AG09309 (cell line): ENCODE data around the gene ELK3.

Experiments
- DNase-seq: peaks from one replicate; pipeline ENCODE4 v3.0.0-alpha.2; 2010; ENCODE audit warnings: low read depth
- H3K4me3 ChIP-seq: 2 replicates; pipeline ENCODE4 v1.5.1; 2011; ENCODE audit warnings: mild to moderate bottlenecking, low read depth, low read length, moderate library complexity; ENCODE audit not compliant: control insufficient read depth
- TF ChIP-seq, protein P1 (sequence below): IDR thresholded peaks from 2 replicates; pipeline ENCODE4 v1.5.1; 2011; ENCODE audit warnings: mild to moderate bottlenecking, low read depth, low read length, inconsistent platforms; ENCODE audit not compliant: insufficient read depth, control insufficient read depth; ENCODE audit errors: missing control alignments

The ELK3 gene

DNA sequence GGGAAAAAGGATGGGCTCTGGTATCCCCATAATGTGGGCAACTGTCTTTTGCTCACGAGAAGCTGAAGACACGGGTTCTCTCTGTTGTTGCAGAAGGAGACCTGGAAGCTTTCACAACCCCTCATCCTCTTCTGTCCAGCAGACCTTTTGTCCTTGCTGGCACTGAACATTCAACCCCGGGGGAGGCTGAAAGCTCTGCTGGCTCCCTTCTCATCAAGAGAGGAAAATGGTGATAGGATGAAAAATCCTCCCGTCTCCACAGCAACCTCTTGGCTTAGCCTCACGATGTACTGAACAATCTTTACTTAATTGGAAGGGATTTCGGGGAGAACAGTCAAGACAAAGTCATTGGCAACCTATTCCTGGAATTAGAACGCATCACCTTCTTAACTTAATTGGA is 39.0 kb downstream of the ELK3 start:
- no peak for DNase-seq
- TF ChIP-seq, protein P1, sequence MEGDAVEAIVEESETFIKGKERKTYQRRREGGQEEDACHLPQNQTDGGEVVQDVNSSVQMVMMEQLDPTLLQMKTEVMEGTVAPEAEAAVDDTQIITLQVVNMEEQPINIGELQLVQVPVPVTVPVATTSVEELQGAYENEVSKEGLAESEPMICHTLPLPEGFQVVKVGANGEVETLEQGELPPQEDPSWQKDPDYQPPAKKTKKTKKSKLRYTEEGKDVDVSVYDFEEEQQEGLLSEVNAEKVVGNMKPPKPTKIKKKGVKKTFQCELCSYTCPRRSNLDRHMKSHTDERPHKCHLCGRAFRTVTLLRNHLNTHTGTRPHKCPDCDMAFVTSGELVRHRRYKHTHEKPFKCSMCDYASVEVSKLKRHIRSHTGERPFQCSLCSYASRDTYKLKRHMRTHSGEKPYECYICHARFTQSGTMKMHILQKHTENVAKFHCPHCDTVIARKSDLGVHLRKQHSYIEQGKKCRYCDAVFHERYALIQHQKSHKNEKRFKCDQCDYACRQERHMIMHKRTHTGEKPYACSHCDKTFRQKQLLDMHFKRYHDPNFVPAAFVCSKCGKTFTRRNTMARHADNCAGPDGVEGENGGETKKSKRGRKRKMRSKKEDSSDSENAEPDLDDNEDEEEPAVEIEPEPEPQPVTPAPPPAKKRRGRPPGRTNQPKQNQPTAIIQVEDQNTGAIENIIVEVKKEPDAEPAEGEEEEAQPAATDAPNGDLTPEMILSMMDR, result no peak
- H3K4me3 ChIP-seq, result no peak overlapping the region

DNA sequence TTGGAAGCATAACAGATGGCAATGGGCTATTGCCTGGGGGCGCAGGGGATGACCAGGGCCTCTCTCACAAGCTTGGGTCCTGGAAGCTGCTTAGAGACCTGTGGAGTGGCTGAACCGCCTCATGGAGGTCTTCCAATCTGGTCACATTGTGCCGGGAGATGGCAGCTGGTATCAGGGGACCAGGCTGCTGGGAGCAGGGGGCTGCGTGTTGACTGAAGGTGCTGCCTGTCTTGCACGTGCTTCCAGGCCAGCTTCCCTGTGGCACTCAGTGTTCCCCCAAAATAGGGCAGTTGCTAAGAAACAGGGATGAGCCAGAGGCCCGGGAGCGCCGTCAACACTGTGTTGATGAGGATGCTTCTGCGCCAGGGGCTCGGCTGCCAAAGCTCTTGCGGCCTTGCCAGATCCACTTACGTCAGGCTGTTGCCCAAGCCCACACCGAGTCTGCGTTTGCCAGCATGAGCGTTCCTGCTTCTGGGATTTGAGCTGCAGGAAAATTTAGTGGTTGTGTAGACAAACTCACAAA is 39.8 kb downstream of the ELK3 start:
- no peak overlapping the region for H3K4me3 ChIP-seq
- DNase-seq, result peak; percentile 96
- TF ChIP-seq, protein P1, result no peak

DNA sequence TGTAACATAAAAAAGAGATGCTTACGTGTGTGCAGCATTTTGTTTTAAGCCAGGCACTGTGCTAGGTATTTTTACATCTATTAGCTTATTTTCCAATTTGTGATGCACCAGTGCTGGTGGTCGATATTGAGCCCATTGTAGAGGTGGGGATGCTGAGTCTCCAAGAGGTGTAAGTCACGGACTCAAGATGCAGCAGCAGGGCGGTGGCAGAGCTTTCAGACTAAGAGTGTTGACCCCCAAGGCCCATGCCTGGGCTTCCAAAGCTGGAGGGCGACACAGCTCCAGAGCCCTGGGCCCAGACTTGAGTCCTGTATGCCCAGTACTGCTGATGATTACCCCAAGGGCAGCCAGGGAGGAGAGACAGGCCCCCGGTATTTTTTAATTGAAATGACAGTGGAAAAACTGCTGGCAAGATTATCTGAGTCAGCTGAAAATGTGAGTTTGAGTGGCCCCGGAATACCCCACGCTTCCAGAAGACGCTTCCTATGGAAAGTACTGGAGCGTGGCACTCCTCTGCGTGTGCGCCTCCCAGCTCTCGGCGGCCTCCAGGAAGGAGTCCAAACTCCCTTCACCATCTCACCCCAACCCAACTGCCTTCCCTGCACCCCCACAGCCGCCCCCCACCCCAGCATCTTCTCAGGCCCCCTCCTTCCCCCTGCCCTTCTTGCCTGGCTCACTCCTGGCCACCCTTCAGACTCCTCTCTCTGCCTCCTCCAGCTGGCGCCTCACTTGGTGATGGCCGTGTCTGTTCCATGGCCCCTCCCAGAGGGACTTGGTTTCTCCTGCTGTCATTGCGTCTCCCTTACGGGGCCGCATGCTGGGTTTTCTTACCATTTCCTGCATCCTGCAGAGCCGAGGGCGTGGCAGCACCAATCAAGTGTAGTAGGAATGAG is 40.7 kb downstream of the ELK3 start:
- no peak for DNase-seq
- no peak overlapping the region for H3K4me3 ChIP-seq
- TF ChIP-seq, protein P1, result no peak

DNA sequence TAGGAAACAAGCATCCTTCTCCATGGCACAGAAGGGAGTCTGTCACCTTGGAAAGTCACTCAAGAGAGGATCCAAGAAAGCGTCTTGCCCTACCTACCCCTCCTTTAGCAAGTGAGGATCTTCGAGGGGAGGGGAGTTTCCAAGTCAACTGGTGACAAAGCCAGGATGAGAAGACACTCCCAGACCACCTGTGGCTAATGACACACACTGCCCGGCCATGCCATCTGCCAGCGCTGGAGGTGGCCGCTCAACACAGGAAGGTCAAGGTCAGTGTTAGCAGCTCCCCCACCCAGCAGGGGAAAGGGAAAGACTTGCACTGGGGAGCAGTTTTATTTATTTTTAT is 41.3 kb downstream of the ELK3 start:
- TF ChIP-seq, protein P1, result no peak
- no peak for DNase-seq

DNA sequence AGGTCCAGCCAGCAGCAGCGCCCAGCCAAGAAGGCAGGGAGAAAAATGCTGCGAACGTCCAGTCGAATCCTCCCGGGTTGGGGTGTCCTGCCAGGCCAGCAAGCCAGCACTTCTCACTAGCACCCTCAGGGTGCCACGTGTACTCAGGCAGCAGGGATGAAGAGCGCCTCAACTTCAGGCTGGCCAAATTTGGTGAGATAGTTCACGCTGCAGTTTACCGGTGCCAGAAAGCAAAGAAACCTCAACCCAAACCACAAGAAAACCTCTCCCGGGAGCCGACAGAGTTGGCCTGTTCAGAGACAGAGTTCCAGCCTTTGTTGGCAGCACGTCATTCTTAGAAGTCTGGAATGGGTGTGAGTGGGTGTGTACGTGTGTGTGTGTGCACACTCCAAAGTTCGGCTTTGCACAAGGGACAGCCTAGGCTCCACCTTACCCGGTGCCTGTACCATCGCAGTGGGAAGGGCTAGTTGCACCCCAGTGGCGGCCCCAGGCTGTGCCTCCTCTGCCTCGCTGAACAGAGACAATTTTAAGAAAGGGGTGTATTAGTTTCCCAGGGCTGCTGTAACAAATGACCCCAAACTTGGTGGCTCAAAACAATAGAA is 42.1 kb downstream of the ELK3 start:
- H3K4me3 ChIP-seq, result no peak overlapping the region
- TF ChIP-seq, protein P1, result no peak
- DNase-seq, result no peak

More for the DNA sequence above, 41.3 kb downstream of the ELK3 start:
- no peak overlapping the region for H3K4me3 ChIP-seq

DNA sequence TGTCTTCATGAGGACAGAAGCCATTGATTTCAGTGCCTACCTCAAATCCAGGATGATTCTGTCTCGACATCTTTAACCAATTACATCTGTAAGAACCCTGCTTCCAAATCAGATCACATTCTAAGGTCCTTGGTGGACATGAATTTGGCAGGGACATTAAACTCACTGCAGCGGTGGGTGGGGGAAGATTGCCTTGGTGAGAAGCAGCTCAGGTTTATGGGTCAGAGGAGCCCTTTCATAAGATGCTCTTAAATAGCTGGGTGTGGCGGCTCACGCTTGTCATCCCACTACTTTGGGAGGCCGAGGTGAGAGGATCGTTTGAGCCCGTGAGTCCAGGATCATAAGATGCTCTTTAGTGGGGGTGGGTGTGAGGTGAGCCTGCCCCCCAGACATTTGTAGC is 42.9 kb downstream of the ELK3 start:
- TF ChIP-seq, protein P1, result no peak
- DNase-seq, result no peak
- no peak overlapping the region for H3K4me3 ChIP-seq
